ENCODE data around the gene MRPL1.

MRPL1 gene

GRCh38 chr4:77862478-77863216 is at the start of gene MRPL1:
MRPL1 (plus strand) TSS chr4:77862830; CDS start chr4:77862849, 19 bp downstream.
- FAIRE-seq = peak; percentile 84

- FAIRE-seq = no peak
Observed at GRCh38 chr4:77815636-77816035, 47.0 kb upstream of the MRPL1 start.

GRCh38 chr4:77816546-77816945 is 46.1 kb upstream of the MRPL1 start:
- no peak for FAIRE-seq

- FAIRE-seq = no peak
Observed at GRCh38 chr4:77817304-77818072, 45.1 kb upstream of the MRPL1 start.

- peak; percentile 48 for FAIRE-seq
Observed at GRCh38 chr4:77818073-77818601, 44.5 kb upstream of the MRPL1 start.

- FAIRE-seq = no peak
Observed at GRCh38 chr4:77818602-77819403, 43.8 kb upstream of the MRPL1 start, which contains the start of gene CNOT6L. CNOT6L (minus strand) TSS chr4:77819368; CDS start chr4:77819308, 60 bp downstream.

- no peak for FAIRE-seq
Observed at GRCh38 chr4:77819404-77819842, 43.2 kb upstream of the MRPL1 start.

GRCh38 chr4:77819843-77820648 is 42.6 kb upstream of the MRPL1 start:
- peak; percentile 53 for FAIRE-seq

GRCh38 chr4:77820649-77821561 is 41.7 kb upstream of the MRPL1 start:
- no peak for FAIRE-seq

- no peak for FAIRE-seq
Observed at GRCh38 chr4:77821775-77822174, 40.9 kb upstream of the MRPL1 start.

- FAIRE-seq = no peak
Observed at GRCh38 chr4:77826275-77826674, 36.4 kb upstream of the MRPL1 start.

- no peak for FAIRE-seq
Observed at GRCh38 chr4:77827343-77827742, 35.3 kb upstream of the MRPL1 start.

GRCh38 chr4:77833126-77833724 is 29.4 kb upstream of the MRPL1 start:
- no peak for FAIRE-seq

- no peak for FAIRE-seq
Observed at GRCh38 chr4:77834403-77834802, 28.2 kb upstream of the MRPL1 start.

- FAIRE-seq = no peak
Observed at GRCh38 chr4:77843628-77844027, 19.0 kb upstream of the MRPL1 start.

- no peak for FAIRE-seq
Observed at GRCh38 chr4:77844363-77844762, 18.3 kb upstream of the MRPL1 start.

- FAIRE-seq = no peak
Observed at GRCh38 chr4:77845400-77845799, 17.2 kb upstream of the MRPL1 start.

- no peak for FAIRE-seq
Observed at GRCh38 chr4:77845929-77846328, 16.7 kb upstream of the MRPL1 start.

- no peak for FAIRE-seq
Observed at GRCh38 chr4:77848508-77848907, 14.1 kb upstream of the MRPL1 start.

GRCh38 chr4:77849278-77849965 is 13.2 kb upstream of the MRPL1 start:
- no peak for FAIRE-seq
